ENCODE results near the gene TNFSF10.

TNFSF10 gene

GRCh38 chr3:172516318-172517214 lies 6.7 kb downstream of the TNFSF10 start:
- DNase-seq, result no peak

- no peak for DNase-seq
Measured at GRCh38 chr3:172515130-172515918, 7.9 kb downstream of the TNFSF10 start.

- DNase-seq, result no peak
Measured at GRCh38 chr3:172514678-172515077, 8.6 kb downstream of the TNFSF10 start.

GRCh38 chr3:172513488-172513887 lies 9.7 kb downstream of the TNFSF10 start:
- DNase-seq, result no peak

GRCh38 chr3:172511783-172512762 lies 11.2 kb downstream of the TNFSF10 start:
- DNase-seq, result peak; percentile 90

- no peak for DNase-seq
Measured at GRCh38 chr3:172506094-172506493, 17.1 kb downstream of the TNFSF10 start.

GRCh38 chr3:172501540-172501939 lies 21.7 kb downstream of the TNFSF10 start:
- DNase-seq, result no peak

GRCh38 chr3:172490198-172490669 lies 33.0 kb downstream of the TNFSF10 start:
- peak; percentile 95 for DNase-seq

- no peak for DNase-seq
Measured at GRCh38 chr3:172478116-172478515, 45.1 kb downstream of the TNFSF10 start.

- peak; percentile 23 for DNase-seq
Measured at GRCh38 chr3:172476347-172476746, 46.9 kb downstream of the TNFSF10 start.

- no peak for DNase-seq
Measured at GRCh38 chr3:172475703-172476102, 47.5 kb downstream of the TNFSF10 start.

GRCh38 chr3:172471903-172472302 lies 51.3 kb downstream of the TNFSF10 start:
- DNase-seq, result no peak

GRCh38 chr3:172470588-172470987 lies 52.6 kb downstream of the TNFSF10 start:
- no peak for DNase-seq

- no peak for DNase-seq
Measured at GRCh38 chr3:172467170-172467824, 55.9 kb downstream of the TNFSF10 start.

- DNase-seq, result no peak
Measured at GRCh38 chr3:172466553-172467130, 56.6 kb downstream of the TNFSF10 start.

GRCh38 chr3:172465281-172465680 lies 57.9 kb downstream of the TNFSF10 start:
- DNase-seq, result no peak

GRCh38 chr3:172464306-172464705 lies 58.9 kb downstream of the TNFSF10 start:
- DNase-seq, result no peak

- peak; percentile 74 for DNase-seq
Measured at GRCh38 chr3:172461530-172462138, 61.6 kb downstream of the TNFSF10 start.

- no peak for DNase-seq
Measured at GRCh38 chr3:172456404-172456803, 66.8 kb downstream of the TNFSF10 start.
